ENCODE measurements around the gene CUEDC2. TPM values are rescaled to one million over a fixed set of nuclear protein-coding genes. Genes with fewer than 3 reads are reported as not detected.
"Not testable (repeated sequence)": the region's sequence is repeated elsewhere in the genome, so short reads cannot be mapped to it uniquely, and the experiment has no call there.

The CUEDC2 gene
- total RNA-seq, 1 donor from 2014 or later, result 29.0 TPM

DNA sequence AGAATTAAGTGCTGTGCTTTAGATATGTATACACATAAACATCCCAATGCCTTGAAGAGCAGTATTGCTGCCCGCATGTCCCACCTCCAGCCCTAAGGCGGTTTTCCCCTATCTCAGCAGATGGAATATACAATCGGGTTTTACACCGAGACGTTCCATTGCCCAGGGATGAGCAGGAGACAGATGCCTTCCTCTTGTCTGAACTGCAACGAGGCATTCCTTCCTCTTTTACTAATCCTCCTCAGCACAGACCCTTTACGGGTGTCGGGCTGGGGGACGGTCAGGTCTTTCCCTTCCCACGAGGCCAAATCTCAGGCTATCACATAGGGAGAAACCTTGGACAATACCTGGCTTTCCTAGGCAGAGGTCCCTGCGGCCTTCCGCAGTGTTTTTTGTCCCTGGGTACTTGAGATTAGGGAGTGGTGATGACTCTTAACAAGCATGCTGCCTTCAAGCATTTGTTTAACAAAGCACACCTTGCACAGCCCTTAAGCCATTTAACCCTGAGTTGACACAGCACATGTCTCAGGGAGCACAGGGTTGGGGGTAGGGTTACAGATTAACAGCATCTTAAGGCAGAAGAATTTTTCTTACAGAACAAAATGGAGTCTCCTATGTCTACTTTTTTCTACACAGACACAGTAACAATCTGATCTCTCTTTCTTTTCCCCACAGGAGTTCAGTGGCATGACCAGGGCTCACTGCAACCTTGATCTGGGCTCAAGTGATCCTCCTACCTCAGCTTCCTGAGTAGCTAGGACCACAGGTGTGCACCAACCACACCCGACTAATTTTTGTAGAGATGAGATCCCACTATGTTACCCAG is 22.5 kb upstream of the CUEDC2 start:
- DNase-seq, result not testable (repeated sequence)

DNA sequence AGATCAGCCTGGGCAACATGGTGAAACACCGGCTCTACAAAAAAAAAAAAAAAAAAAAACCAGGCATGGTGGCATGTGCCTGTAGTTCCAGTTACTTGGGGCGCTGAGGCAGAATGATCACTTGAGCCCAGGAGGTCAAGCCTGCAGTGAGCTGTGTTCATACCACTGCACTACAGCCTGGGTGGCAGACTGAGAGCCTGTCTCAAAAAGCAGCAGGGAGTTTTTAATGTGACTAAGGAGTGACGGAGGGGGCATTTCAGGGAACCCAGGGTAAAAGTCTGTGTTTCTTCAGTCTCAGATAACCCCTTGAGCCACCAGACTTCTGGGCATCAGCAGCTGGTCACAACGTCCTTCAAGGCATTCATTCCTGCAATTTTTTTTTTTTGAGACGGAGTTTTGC is 21.1 kb upstream of the CUEDC2 start:
- no peak for DNase-seq

DNA sequence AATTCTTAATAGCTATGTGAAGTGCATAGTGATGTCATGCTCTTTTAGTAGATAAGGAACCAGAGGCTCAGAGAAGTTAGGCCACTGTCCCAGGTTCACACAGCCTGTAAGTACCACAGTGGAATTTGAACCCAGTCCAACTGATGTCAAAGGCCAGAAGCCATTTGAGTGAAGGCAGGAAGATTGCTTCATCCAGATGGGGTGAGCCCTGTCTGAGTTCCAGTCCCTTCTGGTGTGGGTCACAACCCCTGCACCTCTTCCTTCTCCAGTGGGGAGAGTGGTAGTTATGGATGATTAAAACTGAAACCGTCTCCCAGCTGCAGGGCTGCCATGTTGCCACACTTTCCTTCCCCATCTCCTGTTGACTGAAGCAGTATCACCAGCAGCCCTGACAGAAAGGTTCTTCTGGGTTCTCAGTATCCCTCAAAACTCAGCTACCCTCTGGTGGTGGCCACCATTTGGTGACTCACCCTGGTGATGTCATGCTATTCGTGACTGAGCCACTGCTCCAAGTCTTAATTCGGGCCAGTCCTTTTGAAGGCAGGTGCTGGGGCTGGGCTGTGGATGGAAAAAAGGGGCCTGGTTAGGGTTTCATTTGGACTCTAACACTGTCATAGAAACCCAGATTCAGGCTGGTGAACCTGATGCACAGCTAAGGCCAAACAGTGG is 20.4 kb upstream of the CUEDC2 start:
- DNase-seq, result no peak

DNA sequence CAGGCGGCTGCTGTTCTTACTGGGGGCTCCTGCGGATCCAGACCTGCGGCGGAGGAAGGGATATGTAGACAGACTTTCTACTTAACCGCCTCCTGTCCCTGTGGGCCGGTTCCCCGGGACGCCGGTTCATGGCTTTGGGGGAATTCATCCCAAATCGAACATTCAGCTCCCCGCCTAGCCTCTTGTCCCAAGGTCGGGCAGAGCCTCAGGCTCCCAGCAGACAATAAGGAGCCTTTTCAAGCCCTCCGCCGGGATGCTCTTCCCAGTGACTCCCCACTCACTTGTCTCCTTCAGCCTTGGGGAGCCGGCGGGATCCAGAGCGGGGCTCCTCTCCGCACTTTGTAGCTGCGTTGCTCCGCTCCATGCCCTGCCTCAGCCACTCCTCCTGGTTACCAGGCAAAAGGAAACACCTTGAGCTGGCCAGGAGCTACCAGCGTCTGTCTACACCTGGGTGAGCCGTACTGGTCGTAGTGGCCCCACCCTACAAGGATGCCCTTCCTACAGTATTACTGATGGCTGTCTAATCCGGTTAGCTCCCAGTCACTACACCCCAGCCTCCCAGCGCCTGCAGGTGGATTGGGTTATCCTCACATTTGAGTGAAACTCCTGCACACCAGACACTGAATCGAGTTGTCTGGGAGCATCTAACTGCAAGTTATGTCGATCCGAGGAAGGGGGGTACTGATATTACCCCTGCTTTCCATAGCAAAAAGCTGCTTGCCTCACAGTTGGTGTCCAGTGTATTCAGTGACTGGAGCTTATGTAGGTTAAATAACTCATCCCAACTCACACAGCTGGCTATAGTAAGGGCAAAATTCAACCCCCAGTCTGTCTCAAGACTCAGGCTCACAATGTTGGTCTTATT is 19.0 kb upstream of the CUEDC2 start, which contains the start of gene C10orf95:
TSS of gene C10orf95 (minus strand) at position 439 of the 865 bp plus-strand sequence. CDS start 450 bp downstream, outside the sequence.
- no peak for DNase-seq

DNA sequence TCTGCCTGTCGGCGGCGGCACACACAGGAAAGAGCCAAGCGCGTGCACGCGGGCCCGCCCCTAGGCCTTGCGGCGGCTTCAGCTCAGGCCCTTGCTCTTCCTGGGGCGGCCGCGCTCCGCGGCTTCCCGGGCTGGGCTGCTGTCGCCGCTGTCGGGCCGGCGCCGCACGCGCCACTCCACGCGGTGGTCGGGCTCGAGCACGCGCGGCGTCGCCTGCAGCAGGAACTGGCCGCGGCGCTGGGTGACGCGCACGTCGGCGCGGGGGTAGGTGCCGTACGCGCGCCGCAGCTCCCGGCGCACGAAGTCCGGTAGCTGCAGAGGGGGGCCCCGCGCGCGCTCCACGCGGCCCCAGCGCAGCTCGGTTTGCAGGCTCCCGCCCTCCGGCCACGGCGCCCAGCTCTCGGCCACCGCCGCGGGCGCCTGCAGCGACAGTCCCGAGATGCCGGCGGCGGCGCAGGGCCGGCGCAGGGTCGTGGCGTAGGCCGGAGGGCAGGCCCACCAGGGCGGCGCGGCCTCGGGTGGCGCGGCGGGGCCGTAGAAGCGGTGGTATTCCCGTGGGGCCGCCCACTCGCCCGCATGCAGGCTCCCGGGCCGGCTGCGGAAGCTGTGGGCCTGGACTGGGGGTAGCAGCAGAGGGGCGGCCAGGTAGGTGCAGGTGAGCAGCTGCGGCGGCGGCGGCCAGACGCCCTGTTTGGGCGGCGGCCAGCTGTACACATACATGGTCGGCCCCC is 18.2 kb upstream of the CUEDC2 start:
- DNase-seq, result peak; percentile 45

DNA sequence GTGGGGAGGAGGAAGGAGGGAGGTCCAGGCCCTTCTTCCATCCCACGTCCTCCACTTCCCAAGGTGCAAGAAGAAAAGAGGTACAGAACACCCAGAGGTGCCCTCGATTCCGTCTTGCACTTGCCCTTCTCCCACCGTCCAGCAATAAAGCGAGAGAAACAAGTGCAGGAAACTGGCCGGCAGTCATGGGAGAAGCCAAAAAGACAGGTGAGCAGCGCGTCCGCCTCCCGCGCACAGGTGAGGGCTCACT is 17.7 kb upstream of the CUEDC2 start:
- no peak for DNase-seq

DNA sequence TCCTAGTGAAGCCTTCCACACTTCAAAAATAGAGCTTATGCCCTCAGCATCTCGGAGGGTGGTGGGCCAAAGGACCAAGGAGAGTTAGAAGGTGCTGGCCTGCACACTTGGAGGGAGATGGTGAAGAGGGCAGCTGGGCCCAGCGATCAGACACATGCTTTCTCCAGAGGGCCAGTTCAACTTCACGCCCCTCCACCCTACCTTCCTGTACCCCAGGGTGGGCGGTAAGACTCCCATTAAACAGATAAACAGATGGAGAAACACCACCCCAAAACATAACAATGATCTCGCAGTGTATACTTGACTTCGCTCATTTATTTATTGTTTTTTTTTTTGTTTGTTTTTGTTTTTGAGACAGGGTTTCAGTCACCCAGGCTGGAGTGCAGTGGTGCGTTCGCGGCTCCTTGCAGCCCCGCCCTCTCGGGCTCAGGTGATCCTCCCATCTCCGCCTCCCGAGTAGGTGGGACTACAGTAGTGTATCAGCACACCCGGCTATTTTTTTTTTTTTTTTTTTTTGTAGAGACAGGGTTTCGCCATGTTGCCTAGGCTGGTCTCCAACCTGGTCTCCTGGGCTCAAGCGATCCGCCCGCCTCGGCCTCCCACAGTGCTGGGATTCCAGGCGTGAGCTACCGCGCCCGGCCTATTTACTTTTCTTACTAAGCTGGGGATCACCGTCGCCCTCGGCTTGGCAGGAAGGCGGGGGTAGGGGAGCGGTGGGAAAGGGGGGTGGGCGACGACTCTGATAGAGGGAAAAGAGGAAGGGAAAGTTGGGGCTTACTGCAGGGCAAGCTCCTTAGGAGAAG is 17.1 kb upstream of the CUEDC2 start:
- DNase-seq, result no peak

DNA sequence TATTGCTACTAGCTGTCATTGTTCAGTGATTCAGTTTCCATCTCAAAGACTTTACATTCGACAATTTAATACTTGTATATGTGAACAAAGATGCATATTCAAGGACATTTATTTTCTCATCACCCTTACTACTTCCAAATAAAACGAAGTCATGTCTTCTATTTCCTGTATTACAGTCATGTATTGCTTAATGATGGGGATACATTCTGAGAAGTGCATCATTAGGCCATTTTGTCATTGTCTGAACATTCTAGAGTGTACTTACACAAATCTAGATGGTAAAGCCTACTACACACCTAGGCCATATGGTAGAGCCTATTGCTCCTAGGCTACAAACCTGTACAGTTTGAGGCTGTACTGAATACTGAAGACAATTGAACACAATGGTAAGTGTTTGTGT is 12.5 kb upstream of the CUEDC2 start:
- no peak for DNase-seq

DNA sequence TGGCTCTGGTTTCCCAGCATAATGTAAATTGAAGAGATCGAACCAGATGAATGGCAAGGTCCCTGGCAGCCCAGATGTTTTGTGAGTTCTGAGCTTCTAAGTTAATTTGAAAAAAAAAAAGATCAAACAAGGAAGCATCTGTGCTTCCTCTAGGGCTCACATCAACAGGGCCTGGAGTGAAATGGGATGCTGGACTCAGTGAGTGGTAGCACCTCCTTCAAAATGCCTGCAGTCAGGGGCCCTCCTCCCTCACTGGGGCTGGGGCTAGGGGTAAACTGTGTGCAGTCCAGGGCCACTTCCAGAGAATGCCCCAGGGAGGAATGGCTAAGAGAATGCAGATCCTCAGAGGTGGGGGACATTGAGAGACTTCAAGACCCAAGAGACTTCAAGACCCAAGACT is 6.0 kb upstream of the CUEDC2 start:
- DNase-seq, result no peak

DNA sequence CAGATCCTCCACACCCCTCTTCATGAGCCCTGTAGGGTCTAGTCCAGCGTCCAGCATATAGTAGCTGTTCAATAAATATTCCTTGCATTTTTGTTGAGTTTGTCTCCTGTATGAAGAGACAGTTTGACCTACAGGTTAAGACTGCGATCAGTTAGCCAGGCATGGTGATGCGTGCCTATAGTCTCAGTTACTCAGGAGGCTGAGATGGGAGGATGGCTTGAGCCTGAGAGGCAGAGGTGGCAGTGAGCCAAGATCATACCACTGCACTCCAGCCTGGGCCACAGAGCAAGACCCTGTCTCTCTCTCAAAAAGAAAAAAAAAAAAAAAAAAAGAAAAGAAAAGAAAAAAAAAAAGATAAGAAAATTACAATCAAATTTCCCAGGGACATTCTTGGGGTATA is 5.1 kb upstream of the CUEDC2 start:
- DNase-seq, result no peak

DNA sequence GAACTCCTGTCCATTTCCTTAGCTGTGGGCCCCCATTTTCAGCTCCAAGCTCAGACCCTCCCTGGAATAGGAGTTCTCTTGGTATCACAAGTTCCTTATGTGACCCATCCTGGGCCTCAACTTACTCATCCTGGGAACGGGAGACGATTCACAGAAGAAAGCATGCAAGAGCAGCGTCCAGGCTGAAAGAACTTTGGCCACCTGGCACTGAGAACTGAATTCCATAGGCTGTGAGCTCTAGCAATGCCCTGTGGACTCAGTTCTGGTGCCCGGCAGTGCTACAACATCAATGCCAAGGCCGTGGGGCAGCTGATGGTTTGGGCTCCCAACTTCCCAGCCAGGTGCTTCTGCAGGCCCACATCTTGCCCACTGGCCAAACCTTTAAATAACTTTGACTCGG is 3.9 kb upstream of the CUEDC2 start:
- DNase-seq, result no peak

DNA sequence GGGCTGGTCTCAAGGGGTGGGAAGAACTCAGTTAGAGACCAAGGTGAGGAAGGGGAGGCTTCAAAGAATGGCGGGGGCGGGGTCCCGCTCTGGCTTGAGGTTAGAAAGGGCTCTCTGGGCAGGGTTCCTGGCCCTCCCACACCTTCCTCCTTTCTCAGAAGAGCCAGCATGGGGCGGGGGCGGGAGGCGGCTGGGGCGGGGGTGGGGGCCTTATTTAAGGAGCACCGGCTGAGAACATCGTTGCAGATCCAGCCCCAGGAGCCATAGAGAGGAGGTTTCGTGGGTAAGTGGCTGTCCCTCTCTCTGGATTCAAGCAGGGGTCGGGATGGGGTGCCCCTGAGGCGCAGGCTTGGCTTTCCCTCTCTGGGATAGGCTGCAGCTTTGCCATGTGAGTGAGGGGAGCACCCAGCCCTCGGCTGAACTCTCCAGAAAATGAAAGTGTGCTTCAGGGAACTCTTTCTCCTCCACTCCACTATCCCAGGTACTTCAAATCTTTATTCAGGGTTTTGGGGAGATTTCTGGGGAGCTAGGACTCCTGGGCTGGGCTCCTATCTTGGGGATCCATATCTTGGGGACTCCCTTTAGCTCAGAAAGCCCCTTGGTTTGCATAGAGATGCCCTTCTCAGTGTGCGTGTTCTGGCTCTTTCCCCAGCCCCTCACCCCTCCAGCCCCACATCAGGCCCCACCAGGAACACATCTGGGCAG is 3.3 kb upstream of the CUEDC2 start:
- no peak for DNase-seq

DNA sequence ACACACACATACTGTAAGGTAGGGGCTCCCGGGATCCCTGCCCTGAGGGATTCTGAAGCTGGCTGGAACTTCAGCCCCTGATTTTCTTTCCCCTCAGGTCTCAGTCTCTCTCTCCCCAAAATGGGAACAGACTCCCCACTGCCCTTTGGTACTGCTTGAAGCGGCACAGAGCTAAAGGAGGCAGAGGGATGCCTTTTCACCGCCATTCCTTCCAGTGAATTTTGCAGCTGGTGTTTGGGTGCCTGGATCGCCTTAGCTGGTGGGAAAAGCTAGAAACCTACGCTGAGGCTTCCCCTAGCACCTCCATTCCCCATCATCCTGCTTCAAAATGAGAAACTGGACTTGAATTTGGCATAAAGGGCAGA is 2.7 kb upstream of the CUEDC2 start:
- no peak for DNase-seq

DNA sequence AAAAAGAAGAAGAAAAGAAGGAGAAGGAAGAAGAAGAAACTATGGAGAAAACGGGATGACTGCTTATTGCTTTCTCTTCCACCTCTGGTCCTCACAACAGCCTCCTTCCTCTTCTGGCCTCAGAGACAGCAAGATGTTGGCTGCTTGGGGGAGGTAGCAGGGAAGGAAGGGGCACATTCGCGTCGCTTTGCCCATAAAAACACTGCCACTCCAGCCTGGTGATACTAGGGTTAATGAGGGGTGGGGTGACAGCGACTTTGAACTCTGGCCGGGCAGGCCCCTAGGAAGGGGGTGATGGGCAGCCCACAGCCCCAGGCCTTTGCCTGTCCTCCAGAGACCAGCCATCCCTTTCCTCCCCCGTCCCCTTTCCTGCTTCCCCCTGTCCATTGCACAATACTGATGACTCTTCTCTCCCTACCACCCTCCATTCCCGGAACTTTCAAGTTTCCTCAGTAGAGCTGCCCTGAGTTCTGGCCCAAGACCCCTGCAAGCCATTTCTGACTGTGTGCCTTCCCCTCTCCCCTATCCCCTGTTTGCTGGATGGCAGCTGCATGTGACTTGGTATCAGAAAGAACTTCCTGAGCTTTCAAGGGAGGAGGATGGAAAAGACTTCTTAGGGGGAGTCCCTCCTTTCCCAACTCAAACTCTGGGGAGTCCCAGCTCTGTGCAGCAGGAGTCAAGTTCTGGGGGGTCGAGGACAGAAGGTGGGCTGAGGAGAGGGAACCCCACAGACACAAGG is 2.2 kb upstream of the CUEDC2 start:
- no peak for DNase-seq

DNA sequence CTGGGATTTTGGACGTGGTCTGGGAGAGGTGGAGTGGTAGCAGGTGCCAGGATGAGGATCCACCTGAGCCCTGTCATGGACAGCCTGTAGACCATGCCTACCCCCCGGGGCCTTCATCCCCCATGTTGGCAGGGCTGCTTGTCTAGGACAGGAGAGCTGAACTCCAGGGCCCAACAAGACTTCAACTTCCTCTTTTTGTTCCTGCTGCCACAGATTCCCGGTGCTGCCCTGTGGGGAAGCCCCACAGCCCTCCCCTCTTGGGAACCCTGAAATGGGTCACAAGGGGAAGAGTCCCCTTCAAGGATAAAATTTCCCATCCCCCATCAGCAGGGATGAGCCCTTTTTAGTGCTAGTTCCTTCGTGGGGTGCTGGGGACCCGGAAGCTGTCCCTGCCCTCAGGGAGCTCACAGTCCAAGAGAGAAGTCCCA is 1.3 kb upstream of the CUEDC2 start:
- no peak for DNase-seq

DNA sequence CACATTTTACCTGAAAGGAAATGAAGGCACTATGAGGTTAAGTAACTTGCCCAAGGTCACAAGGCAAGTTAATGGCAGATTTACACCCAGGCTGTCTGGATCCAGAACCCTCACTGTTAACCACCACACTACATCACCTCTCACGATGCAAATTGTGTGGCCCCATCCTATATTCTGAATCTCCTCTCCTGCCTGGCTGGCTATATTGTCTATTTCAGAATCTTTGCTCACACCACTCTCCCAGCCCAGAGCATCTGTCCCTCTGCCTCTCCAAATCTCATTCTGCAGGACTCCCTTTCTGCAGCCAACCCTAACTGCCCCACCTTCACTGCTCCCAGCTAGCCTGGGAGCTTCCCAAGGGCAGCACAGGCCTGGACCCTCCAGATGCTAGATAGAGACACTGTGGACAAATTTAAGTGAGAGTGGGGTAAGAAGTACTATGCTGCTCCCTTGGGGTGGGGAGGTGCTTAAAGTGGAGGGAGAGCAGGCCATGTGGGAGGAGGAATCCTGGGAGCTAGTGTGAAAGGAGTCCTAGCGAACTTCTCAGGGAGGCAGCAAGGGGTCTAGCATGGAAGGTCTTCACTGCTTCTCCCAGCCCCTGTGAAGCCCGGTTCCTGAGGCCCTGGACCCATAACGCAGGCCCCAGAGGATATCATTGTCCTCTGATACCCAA is 786 bp downstream of the CUEDC2 start:
- DNase-seq, result no peak

DNA sequence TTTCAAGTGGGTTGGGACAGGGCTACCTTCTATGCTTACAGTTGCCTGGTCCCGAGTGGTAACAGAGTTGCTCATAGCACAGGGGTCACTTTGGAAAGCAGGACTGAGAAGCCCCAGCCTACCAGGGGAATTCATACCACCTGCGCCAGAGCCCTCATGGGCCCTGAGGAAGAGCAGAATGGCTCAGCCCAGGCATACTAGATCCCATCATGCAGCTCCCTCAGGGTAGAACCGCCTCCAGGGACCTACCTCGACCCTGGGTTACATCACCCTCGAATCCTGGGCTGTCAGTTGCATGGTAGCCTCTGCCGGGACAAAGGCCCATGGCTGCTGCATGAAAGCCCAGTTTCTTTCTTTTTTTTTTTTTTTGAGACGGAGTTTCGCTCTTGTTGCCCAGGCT is 2.9 kb downstream of the CUEDC2 start:
- no peak for DNase-seq

DNA sequence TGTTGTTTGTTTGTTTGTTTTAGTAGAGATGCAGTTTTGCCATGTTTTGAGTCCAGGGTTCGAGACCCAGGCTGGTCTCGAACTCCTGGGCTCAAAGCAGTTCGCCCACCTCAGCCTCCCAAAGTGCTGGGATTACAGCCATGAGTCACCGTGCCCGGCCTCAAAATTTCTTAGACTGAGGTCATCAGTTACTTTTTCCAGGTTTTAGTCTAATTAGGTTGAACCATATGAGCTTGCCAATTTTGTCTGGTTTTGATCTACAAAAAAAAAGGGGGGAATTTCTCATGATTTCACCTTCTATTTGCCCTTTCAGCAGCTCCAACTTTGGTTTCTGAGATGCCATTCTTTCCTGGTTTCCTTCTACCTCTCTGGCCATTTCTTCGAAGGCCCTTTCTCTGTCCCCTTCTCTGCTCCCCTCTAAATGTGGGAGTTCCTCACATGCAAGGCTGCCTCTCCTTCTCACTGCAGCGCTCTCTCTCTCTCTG is 5.5 kb downstream of the CUEDC2 start:
- no peak for DNase-seq

DNA sequence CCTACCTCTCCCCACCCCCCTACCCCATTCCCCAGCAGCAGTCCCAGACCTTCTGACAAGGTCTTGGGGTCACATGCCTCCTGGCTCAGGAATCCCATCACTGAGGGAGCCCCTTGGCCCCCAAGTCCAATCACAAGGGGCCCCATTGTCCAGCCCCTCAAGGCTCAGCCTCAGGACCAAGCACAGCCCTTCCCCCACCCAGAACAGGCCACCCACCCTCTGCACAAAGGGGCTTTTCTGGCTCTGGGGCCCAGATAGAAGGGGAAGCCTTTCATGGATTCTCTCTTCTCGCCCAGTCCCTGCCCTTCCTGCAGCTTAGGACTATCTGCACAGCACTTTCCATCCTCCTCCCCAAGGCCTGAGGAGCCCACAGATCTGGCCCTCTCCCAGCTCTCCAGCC is 6.9 kb downstream of the CUEDC2 start:
- no peak for DNase-seq

DNA sequence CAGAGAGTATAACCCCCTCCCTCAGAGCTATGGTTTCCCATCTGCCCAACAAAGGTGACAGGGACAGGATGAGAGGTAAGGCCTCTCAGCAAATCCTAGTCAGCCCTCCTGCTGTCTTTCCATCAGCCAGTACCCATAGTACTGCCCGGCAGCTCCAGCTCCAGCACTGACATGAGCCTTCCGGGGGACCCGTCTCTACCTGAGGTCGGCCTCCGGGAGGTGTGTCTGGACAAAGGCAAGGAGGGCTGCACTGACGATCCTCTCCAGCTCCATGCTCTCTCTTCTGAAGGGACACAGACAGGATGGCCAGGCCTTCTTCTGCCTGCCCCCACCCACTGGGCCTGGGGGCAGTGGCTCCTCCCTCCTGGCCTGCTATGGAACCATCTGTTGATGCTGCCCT is 7.5 kb downstream of the CUEDC2 start:
- DNase-seq, result no peak
